Measurements from ENCODE around the gene SPATA21.

Gene SPATA21

GRCh38 chr1:16450863-16451481 is 13.7 kb upstream of the SPATA21 start:
- DNase-seq: no peak

- no peak for DNase-seq
Measured at GRCh38 chr1:16449666-16450065, 12.4 kb upstream of the SPATA21 start.

- DNase-seq: no peak
Measured at GRCh38 chr1:16449065-16449464, 11.8 kb upstream of the SPATA21 start.

- DNase-seq: no peak
Measured at GRCh38 chr1:16447641-16448040, 10.4 kb upstream of the SPATA21 start.

GRCh38 chr1:16446116-16446515 is 8.9 kb upstream of the SPATA21 start:
- DNase-seq: no peak

- no peak for DNase-seq
Measured at GRCh38 chr1:16445052-16445451, 7.8 kb upstream of the SPATA21 start.

GRCh38 chr1:16443975-16444770 is 6.9 kb upstream of the SPATA21 start:
- DNase-seq: peak; percentile 65

- DNase-seq: peak; percentile 18
Measured at GRCh38 chr1:16442941-16443340, 5.7 kb upstream of the SPATA21 start.

GRCh38 chr1:16442265-16442664 is 5.0 kb upstream of the SPATA21 start:
- DNase-seq: peak; percentile 85

GRCh38 chr1:16441282-16441665 is 4.0 kb upstream of the SPATA21 start:
- DNase-seq: no peak

- DNase-seq: peak; percentile 87
Measured at GRCh38 chr1:16440470-16441281, 3.5 kb upstream of the SPATA21 start, which contains the start of gene NECAP2. NECAP2 (plus strand) TSS chr1:16440724; CDS start chr1:16440762, 38 bp downstream.

- no peak for DNase-seq
Measured at GRCh38 chr1:16440131-16440469, 2.9 kb upstream of the SPATA21 start.

GRCh38 chr1:16438924-16439323 is 1.7 kb upstream of the SPATA21 start:
- DNase-seq: no peak

- no peak for DNase-seq
Measured at GRCh38 chr1:16438516-16438915, 1.3 kb upstream of the SPATA21 start.

- DNase-seq: no peak
Measured at GRCh38 chr1:16434501-16434900, 2.7 kb downstream of the SPATA21 start.

GRCh38 chr1:16434007-16434406 is 3.2 kb downstream of the SPATA21 start:
- no peak for DNase-seq

GRCh38 chr1:16433030-16433429 is 4.2 kb downstream of the SPATA21 start:
- DNase-seq: peak; percentile 71

GRCh38 chr1:16430606-16431005 is 6.6 kb downstream of the SPATA21 start:
- peak; percentile 12 for DNase-seq

GRCh38 chr1:16425125-16426025 is 11.8 kb downstream of the SPATA21 start:
- DNase-seq: no peak

- no peak for DNase-seq
Measured at GRCh38 chr1:16422041-16422440, 15.2 kb downstream of the SPATA21 start.

- no peak for DNase-seq
Measured at GRCh38 chr1:16421201-16421600, 16.0 kb downstream of the SPATA21 start.

GRCh38 chr1:16420424-16421118 is 16.7 kb downstream of the SPATA21 start:
- DNase-seq: peak; percentile 82
